Right lobe of liver (tissue), 6 donors: ENCODE measurements around the gene CFAP157. TPM values are rescaled to one million over a fixed set of nuclear protein-coding genes. Genes with fewer than 3 reads are reported as not detected.

Experiments
- ATAC-seq, 4 donors: fragments of 200-7000 bp; cut with Tn5 transposase; one replicate each; pipeline ENCODE4 v1.9.1; 2020; ENCODE audit warnings: mild to moderate bottlenecking in 4 of 4, moderate library complexity in 4 of 4
- DNase-seq, 3 donors: peaks; one replicate each; pipeline ENCODE4 v3.0.0-alpha.2; 2020
- H3K27ac ChIP-seq, 3 donors: fragments of 200-600 bp; one replicate each; pipeline ENCODE4 v1.8.0; 2022
- H3K27me3 ChIP-seq, 2 donors: fragments of 200-600 bp; one replicate each; pipeline ENCODE4 v1.8.0; 2022
- H3K36me3 ChIP-seq, 4 donors: fragments of 200-600 bp; sonication (generic) in 1 of 4; one replicate each; pipeline versions ENCODE4 v1.5.1 to v1.8.0; 2017 to 2022; ENCODE audit warnings: control low read depth in 1 of 4
- H3K4me1 ChIP-seq, 4 donors: fragments of 200-600 bp; sonication (generic) in 1 of 4; one replicate each; pipeline versions ENCODE4 v1.5.1 to v1.8.0; 2017 to 2022; ENCODE audit warnings: control low read depth in 1 of 4
- H3K4me3 ChIP-seq, 3 donors: fragments of 200-600 bp; one replicate each; pipeline ENCODE4 v1.8.0; 2022
- H3K9me3 ChIP-seq, 4 donors: fragments of 200-600 bp; sonication (generic) in 1 of 4; one replicate each; pipeline versions ENCODE4 v1.5.1 to v1.8.0; 2017 to 2022; ENCODE audit warnings: control low read depth in 1 of 4
- POLR2A ChIP-seq: fragments of 450-650 bp; IDR thresholded peaks from one replicate; pipeline ENCODE4 v1.6.1; 2017; ENCODE audit warnings: antibody characterized with exemption, mild to moderate bottlenecking
- WGBS: methylation state at CpG from one replicate; pipeline ENCODE4 v1.1.6; 2018; ENCODE audit warnings: low coverage, low lambda C conversion rate; ENCODE audit not compliant: insufficient coverage; ENCODE audit errors: missing lambda C conversion rate; 5-methylcytosine and 5-hydroxymethylcytosine counted together
- intact Hi-C, 2 donors: fragments of 100-400 bp; cut with DNase I; formaldehyde crosslinking; loops; one replicate each; pipeline versions ENCODE4 v1.11.2 to v1.14.1; 2022
- total RNA-seq, 6 experiments: library from RNA; depleted of rRNA in 2 of 6; stranded (reverse); fragments of >200 nt in 2 of 6; fragmentation: NEBNext Ultra II Directional in 3 of 6; extraction: Animal tissue kit (Norgen Biotek cat#: 25700) in 3 of 6; gene quantifications; one replicate each; pipeline versions ENCODE4 v1.1.0 to v1.2.4, GENCODE V29; 2016 to 2023
- TF ChIP-seq, protein P1 (sequence below), 4 donors: fragments of 200-600 bp in 3 of 4; fragments of 450-650 bp in 1 of 4; IDR thresholded peaks; one replicate each; pipeline versions ENCODE4 v1.5.1 to v1.8.0; 2016 to 2022; ENCODE audit warnings: antibody characterized with exemption in 4 of 4, mild to moderate bottlenecking in 2 of 4
- donor health status: DM: no; HTN: yes; CAD: no.
- donor health status: DM: no; HTN: no; CAD: no.
- donor health status: DM: no; HTN: no; CAD: no.
- donor health status: DM: no; HTN: yes; CAD: no.
- donor health status: DM: no; HTN: yes; CAD: no.

Gene CFAP157
- total RNA-seq, 6 experiments from 2014 or later: 0.10 TPM; not detected in 5

DNA sequence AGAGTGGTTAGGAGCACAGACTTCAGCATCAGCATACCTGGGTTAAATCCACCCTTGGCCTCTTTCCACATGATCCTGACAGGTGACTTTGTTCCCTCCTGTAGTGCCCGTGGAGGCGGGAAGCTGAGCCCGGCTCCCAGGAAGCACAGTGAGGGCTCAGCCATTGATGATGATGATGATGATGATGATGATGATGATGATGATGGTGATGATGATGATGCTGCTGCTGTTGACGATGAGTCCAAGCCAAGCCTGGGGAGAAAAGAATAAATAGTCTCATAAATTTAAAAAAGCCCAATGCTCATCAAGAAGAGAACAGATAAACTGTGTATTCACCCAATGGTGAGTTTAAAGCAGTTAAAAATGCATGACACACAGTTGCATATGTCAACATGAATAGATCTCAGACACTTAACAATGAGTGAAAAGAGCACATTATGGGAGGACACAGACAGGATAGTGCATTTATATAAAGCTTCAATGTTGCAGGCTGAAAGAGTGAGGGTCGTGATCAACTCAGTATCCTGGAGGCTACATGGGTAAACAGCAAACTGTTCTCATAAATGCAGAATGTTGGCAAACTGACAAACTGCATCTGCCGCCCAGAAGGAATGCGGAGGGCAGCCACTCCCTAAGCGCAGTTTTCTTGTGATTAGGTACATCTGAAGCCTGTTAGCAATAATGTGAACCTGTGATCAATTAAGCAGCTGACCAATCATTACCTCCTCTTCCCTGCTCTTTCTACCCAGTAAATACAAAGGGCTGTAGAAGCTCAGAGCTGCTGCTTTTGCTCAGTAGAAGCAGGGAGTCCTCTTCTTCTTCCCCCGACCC, 11.7 kb upstream of the CFAP157 start:
- WGBS: 69% methylated on average over 6 of the region's 9 CpGs
- no peak for DNase-seq
- H3K4me3 ChIP-seq: no peak overlapping the region
- H3K36me3 ChIP-seq: no peaks in the 10 kb centered on the region
- no peaks in the 10 kb centered on the region for H3K4me1 ChIP-seq
- intact Hi-C loops: no loop called here
- TF ChIP-seq, protein P1, sequence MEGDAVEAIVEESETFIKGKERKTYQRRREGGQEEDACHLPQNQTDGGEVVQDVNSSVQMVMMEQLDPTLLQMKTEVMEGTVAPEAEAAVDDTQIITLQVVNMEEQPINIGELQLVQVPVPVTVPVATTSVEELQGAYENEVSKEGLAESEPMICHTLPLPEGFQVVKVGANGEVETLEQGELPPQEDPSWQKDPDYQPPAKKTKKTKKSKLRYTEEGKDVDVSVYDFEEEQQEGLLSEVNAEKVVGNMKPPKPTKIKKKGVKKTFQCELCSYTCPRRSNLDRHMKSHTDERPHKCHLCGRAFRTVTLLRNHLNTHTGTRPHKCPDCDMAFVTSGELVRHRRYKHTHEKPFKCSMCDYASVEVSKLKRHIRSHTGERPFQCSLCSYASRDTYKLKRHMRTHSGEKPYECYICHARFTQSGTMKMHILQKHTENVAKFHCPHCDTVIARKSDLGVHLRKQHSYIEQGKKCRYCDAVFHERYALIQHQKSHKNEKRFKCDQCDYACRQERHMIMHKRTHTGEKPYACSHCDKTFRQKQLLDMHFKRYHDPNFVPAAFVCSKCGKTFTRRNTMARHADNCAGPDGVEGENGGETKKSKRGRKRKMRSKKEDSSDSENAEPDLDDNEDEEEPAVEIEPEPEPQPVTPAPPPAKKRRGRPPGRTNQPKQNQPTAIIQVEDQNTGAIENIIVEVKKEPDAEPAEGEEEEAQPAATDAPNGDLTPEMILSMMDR (IDR thresholded peaks at IDR 0.05): no peak
- TF ChIP-seq POLR2A: no peak
- H3K27me3 ChIP-seq: no peaks in the 10 kb centered on the region
- no peaks in the 10 kb centered on the region for H3K9me3 ChIP-seq
- no peak for ATAC-seq
- H3K27ac ChIP-seq: no peak overlapping the region

GRCh38 chr9:127697575-127697974, 9.2 kb upstream of the CFAP157 start:
- Histone ChIP-seq H3K4me3 (no peak overlapping the region), H3K27ac (no peak overlapping the region), H3K9me3 (no peaks in the 10 kb centered on the region), H3K4me1 (no peaks in the 10 kb centered on the region), H3K36me3 (no peaks in the 10 kb centered on the region), H3K27me3 (no peaks in the 10 kb centered on the region)
- no peak for ATAC-seq
- intact Hi-C loops: no loop called here
- no peak for TF ChIP-seq POLR2A
- TF ChIP-seq, protein P1 (IDR thresholded peaks at IDR 0.05): no peak
- WGBS: 74% methylated on average over 4 of the region's 5 CpGs
- DNase-seq: no peak

- ATAC-seq: no peak
- TF ChIP-seq POLR2A: no peak
- TF ChIP-seq, protein P1 (IDR thresholded peaks at IDR 0.05): no peak
- Histone ChIP-seq H3K27ac (no peak overlapping the region), H3K27me3 (no peaks in the 10 kb centered on the region), H3K9me3 (no peaks in the 10 kb centered on the region), H3K36me3 (no peaks in the 10 kb centered on the region), H3K4me3 (no peak overlapping the region), H3K4me1 (no peaks in the 10 kb centered on the region)
- WGBS: 80% methylated on average over 2 of the region's 5 CpGs
- no peak for DNase-seq
- intact Hi-C loops: no loop called here
These were observed 8.4 kb upstream of the CFAP157 start for GRCh38 chr9:127698386-127698785.

GRCh38 chr9:127698985-127699670, 7.7 kb upstream of the CFAP157 start:
- DNase-seq (peak; percentile 92 to 96 (median 92)), ATAC-seq (peak; percentile 98 to 99 (median 99))
- intact Hi-C loops: no loop called here
- Histone ChIP-seq H3K4me3 (peak overlapping the region in 2 of 3 donors; percentile 34 to 42), H3K9me3 (no peaks in the 10 kb centered on the region), H3K27ac (peak overlapping the region; percentile 47 to 63 (median 61)), H3K27me3 (no peaks in the 10 kb centered on the region), H3K36me3 (no peaks in the 10 kb centered on the region), H3K4me1 (no peaks in the 10 kb centered on the region)
- 9% methylated on average over 31 of the region's 41 CpGs for WGBS
- peak; percentile 39 for TF ChIP-seq POLR2A
- TF ChIP-seq, protein P1 (IDR thresholded peaks at IDR 0.05): peak in 1 of 4 donors; percentile 12
